GM21717 (cell line): Measurements from ENCODE around the gene GPATCH2.
"Not testable (repeated sequence)": the region's sequence is repeated elsewhere in the genome, so short reads cannot be mapped to it uniquely, and the experiment has no call there.

Experiments
- ATAC-seq: cut with Tn5 transposase; IDR thresholded peaks from one replicate; pipeline ENCODE4 v1.9.1; 2021; ENCODE audit warnings: mild to moderate bottlenecking, moderate library complexity; ENCODE audit not compliant: unreplicated experiment

The GPATCH2 gene

GRCh38 chr1:217526636-217527035 lies 104.3 kb downstream of the GPATCH2 start:
- no peak for ATAC-seq

GRCh38 chr1:217525773-217526490 lies 105.0 kb downstream of the GPATCH2 start:
- no peak for ATAC-seq

- no peak for ATAC-seq
These were observed 105.9 kb downstream of the GPATCH2 start for GRCh38 chr1:217524787-217525520.

GRCh38 chr1:217523921-217524320 lies 107.0 kb downstream of the GPATCH2 start:
- not testable (repeated sequence) for ATAC-seq

- no peak for ATAC-seq
These were observed 108.6 kb downstream of the GPATCH2 start for GRCh38 chr1:217522277-217522676.

- ATAC-seq, result no peak
These were observed 109.6 kb downstream of the GPATCH2 start for GRCh38 chr1:217521317-217521716.

- ATAC-seq, result no peak
These were observed 124.0 kb downstream of the GPATCH2 start for GRCh38 chr1:217506878-217507277.

GRCh38 chr1:217498209-217498608 lies 132.7 kb downstream of the GPATCH2 start:
- no peak for ATAC-seq

GRCh38 chr1:217495249-217495648 lies 135.6 kb downstream of the GPATCH2 start:
- ATAC-seq, result peak; percentile 96

- peak; percentile 76 for ATAC-seq
These were observed 136.1 kb downstream of the GPATCH2 start for GRCh38 chr1:217494767-217495166.

- ATAC-seq, result no peak
These were observed 137.6 kb downstream of the GPATCH2 start for GRCh38 chr1:217493290-217493689.

GRCh38 chr1:217484871-217485270 lies 146.0 kb downstream of the GPATCH2 start:
- ATAC-seq, result no peak

- peak; percentile 100 for ATAC-seq
These were observed 148.4 kb downstream of the GPATCH2 start for GRCh38 chr1:217482356-217483102.

- ATAC-seq, result no peak
These were observed 152.4 kb downstream of the GPATCH2 start for GRCh38 chr1:217478450-217478849.

- ATAC-seq, result no peak
These were observed 158.0 kb downstream of the GPATCH2 start for GRCh38 chr1:217472915-217473314.

GRCh38 chr1:217471403-217471802 lies 159.5 kb downstream of the GPATCH2 start:
- ATAC-seq, result no peak

GRCh38 chr1:217469983-217470382 lies 160.9 kb downstream of the GPATCH2 start:
- ATAC-seq, result no peak

GRCh38 chr1:217465102-217465501 lies 165.8 kb downstream of the GPATCH2 start:
- ATAC-seq, result no peak

GRCh38 chr1:217462666-217463065 lies 168.2 kb downstream of the GPATCH2 start:
- no peak for ATAC-seq

- ATAC-seq, result no peak
These were observed 168.7 kb downstream of the GPATCH2 start for GRCh38 chr1:217462159-217462558.

GRCh38 chr1:217457016-217457415 lies 173.9 kb downstream of the GPATCH2 start:
- no peak for ATAC-seq

- no peak for ATAC-seq
These were observed 174.6 kb downstream of the GPATCH2 start for GRCh38 chr1:217456261-217456660.
